ENCODE data around the gene SPAG16. TPM values are rescaled to one million over a fixed set of nuclear protein-coding genes. Genes with fewer than 3 reads are reported as not detected.

The SPAG16 gene
- total and polyA plus RNA-seq, 2 donors (not counting 1 experiment from before 2014, with no cell fraction given) = 24.1 to 36.8 TPM

- H3K27me3 ChIP-seq (ENCODE audit: control insufficient read depth, insufficient read depth, low read length) = no peaks in the 10 kb centered on the region
- no peak overlapping the region for H3K27ac ChIP-seq (ENCODE audit: insufficient read depth, low read length)
- H3K9ac ChIP-seq (ENCODE audit: insufficient read depth, low read length) = no peak overlapping the region
- no peaks in the 10 kb centered on the region for H3K79me2 ChIP-seq (ENCODE audit: control insufficient read depth, insufficient read depth, low read length)
- no peak overlapping the region for H3K4me2 ChIP-seq (ENCODE audit: extremely low read depth, insufficient read depth, low read length)
- no peaks in the 10 kb centered on the region for H3K9me3 ChIP-seq (ENCODE audit: control insufficient read depth, insufficient read depth, low read depth, low read length)
- TF ChIP-seq EZH2 (IDR thresholded peaks at IDR 0.05; ENCODE audit: low read length, missing control alignments) = no peak
- no peaks in the 10 kb centered on the region for H4K20me1 ChIP-seq (ENCODE audit: control insufficient read depth, extremely low read depth, insufficient read depth, low read length)
- H2AFZ ChIP-seq (ENCODE audit: low read length) = no peak overlapping the region
- no peaks in the 10 kb centered on the region for H3K4me1 ChIP-seq (ENCODE audit: control insufficient read depth, extremely low read depth, insufficient read depth, low read length)
- H3K4me3 ChIP-seq (replicated peaks in 1 of 4; ENCODE audit: control extremely low read depth in 1 of 4, insufficient read depth in 1 of 4, low read depth in 3 of 4, low read length in 4 of 4) = no peak overlapping the region
- H3K36me3 ChIP-seq (ENCODE audit: control insufficient read depth, insufficient read depth, low read length) = no peaks in the 10 kb centered on the region
- no peak for DNase-seq (ENCODE audit: low read depth in 2 of 2)
Measured at GRCh38 chr2:214075456-214075855, 791.2 kb downstream of the SPAG16 start.

DNA sequence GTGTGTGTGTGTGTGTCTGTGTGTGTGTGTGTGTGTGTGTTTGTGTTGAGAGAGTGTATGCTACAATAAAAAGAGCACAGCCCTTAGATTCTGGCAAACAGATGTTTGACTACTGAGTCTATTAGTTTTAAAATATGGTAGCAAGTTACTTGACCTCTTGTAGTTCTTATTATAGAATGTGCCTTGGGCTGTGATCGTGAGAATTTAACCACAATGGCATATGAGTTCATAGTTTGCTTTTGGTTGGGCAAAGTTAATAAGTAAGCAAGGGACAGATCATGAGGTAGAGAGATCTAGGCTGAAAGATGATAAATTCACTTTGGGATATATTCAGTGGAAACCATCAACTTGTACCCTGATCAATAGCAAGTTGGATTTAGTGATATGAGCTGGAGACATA is 792.3 kb downstream of the SPAG16 start:
- Histone ChIP-seq H3K9ac (ENCODE audit: insufficient read depth, low read length) (no peak overlapping the region), H3K36me3 (ENCODE audit: control insufficient read depth, insufficient read depth, low read length) (no peaks in the 10 kb centered on the region), H2AFZ (ENCODE audit: low read length) (no peak overlapping the region), H3K9me3 (ENCODE audit: control insufficient read depth, insufficient read depth, low read depth, low read length) (no peaks in the 10 kb centered on the region), H3K4me2 (ENCODE audit: extremely low read depth, insufficient read depth, low read length) (no peak overlapping the region), H3K27me3 (ENCODE audit: control insufficient read depth, insufficient read depth, low read length) (no peaks in the 10 kb centered on the region), H4K20me1 (ENCODE audit: control insufficient read depth, extremely low read depth, insufficient read depth, low read length) (no peaks in the 10 kb centered on the region), H3K79me2 (ENCODE audit: control insufficient read depth, insufficient read depth, low read length) (no peaks in the 10 kb centered on the region), H3K4me3 (replicated peaks in 1 of 4; ENCODE audit: control extremely low read depth in 1 of 4, insufficient read depth in 1 of 4, low read depth in 3 of 4, low read length in 4 of 4) (no peak overlapping the region), H3K27ac (ENCODE audit: insufficient read depth, low read length) (no peak overlapping the region), H3K4me1 (ENCODE audit: control insufficient read depth, extremely low read depth, insufficient read depth, low read length) (no peaks in the 10 kb centered on the region)
- no peak for DNase-seq (ENCODE audit: low read depth in 2 of 2)
- TF ChIP-seq EZH2 (IDR thresholded peaks at IDR 0.05; ENCODE audit: low read length, missing control alignments) (no peak), CTCF (conservative IDR thresholded peaks at IDR 0.05 in 1 of 2, IDR thresholded peaks at IDR 0.05 in 1 of 2; ENCODE audit: low read depth in 1 of 2, low read length in 2 of 2) (no peak)

DNA sequence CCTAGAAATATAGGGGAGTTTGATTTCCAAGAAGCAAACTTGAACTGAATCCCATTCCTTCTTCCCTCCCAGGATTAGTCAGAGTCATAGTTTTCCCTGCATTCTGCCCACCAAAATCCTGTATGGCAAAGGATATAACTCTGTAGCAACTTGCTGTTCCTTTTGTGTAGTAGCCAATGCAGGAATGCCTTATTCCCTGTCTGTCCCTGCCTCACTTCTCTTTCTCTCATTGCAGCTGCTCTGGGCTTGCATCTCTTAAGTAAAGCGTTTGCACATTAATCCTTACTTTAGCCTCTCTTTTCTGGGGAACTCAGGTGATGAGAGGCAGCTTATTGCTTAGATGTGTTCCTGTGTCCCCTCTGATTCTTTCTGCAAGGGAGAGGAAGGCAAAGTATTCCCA is 793.5 kb downstream of the SPAG16 start:
- peak in 1 of 2 donors; percentile 3 for DNase-seq (ENCODE audit: low read depth in 2 of 2)
- no peak for TF ChIP-seq EZH2 (IDR thresholded peaks at IDR 0.05; ENCODE audit: low read length, missing control alignments)
- TF ChIP-seq CTCF (conservative IDR thresholded peaks at IDR 0.05 in 1 of 2, IDR thresholded peaks at IDR 0.05 in 1 of 2; ENCODE audit: low read depth in 1 of 2, low read length in 2 of 2) = no peak
- Histone ChIP-seq H3K79me2 (ENCODE audit: control insufficient read depth, insufficient read depth, low read length) (no peaks in the 10 kb centered on the region), H3K9ac (ENCODE audit: insufficient read depth, low read length) (no peak overlapping the region), H2AFZ (ENCODE audit: low read length) (no peak overlapping the region), H3K27ac (ENCODE audit: insufficient read depth, low read length) (no peak overlapping the region), H4K20me1 (ENCODE audit: control insufficient read depth, extremely low read depth, insufficient read depth, low read length) (no peaks in the 10 kb centered on the region), H3K4me1 (ENCODE audit: control insufficient read depth, extremely low read depth, insufficient read depth, low read length) (no peaks in the 10 kb centered on the region), H3K9me3 (ENCODE audit: control insufficient read depth, insufficient read depth, low read depth, low read length) (no peaks in the 10 kb centered on the region), H3K4me3 (replicated peaks in 1 of 4; ENCODE audit: control extremely low read depth in 1 of 4, insufficient read depth in 1 of 4, low read depth in 3 of 4, low read length in 4 of 4) (no peak overlapping the region), H3K4me2 (ENCODE audit: extremely low read depth, insufficient read depth, low read length) (no peak overlapping the region), H3K36me3 (ENCODE audit: control insufficient read depth, insufficient read depth, low read length) (no peaks in the 10 kb centered on the region), H3K27me3 (ENCODE audit: control insufficient read depth, insufficient read depth, low read length) (no peaks in the 10 kb centered on the region)

Measured in fibroblast of lung (primary cell).